Left kidney (tissue), 2 donors: ENCODE results near the gene SETD1A. TPM values are rescaled to one million over a fixed set of nuclear protein-coding genes. Genes with fewer than 3 reads are reported as not detected.

Source experiments
- DNase-seq: peaks from one replicate; pipeline ENCODE4 v3.0.0-alpha.2; 2013
- polyA plus RNA-seq: library from polyadenylated mRNA; unstranded; fragments of 120-200 nt; gene quantifications from one replicate; pipeline ENCODE4 v1.2.1, GENCODE V29; 2013; ENCODE audit not compliant: insufficient read length

The SETD1A gene
- polyA plus RNA-seq, 1 donor = 17.6 TPM

- no peak for DNase-seq
These were observed 63.0 kb downstream of the SETD1A start for GRCh38 chr16:31020536-31020935.

- no peak for DNase-seq
These were observed 65.1 kb downstream of the SETD1A start for GRCh38 chr16:31022544-31023251.

- no peak for DNase-seq
These were observed 65.7 kb downstream of the SETD1A start for GRCh38 chr16:31023252-31023602.

- no peak for DNase-seq
These were observed 66.2 kb downstream of the SETD1A start for GRCh38 chr16:31023627-31024226.

DNA sequence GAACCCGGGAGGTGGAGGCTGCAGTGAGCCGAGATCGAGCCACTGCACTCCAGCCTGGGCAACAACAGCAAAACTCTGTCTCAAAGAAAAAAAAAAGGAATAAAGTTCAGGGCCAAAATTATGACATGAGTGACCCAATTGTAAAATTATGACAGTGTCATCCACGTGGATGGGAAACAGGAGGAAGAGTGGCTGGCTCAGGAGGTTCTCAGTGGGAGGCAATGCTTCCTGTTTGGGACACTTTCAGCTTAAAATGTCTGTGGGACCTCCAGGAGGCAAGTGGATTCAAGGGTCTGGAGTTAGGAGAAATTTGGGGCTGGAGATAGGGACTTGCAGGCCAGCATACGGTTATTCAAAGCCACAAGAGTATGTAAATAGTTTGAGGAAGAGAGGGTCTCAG lies 67.8 kb downstream of the SETD1A start:
- no peak for DNase-seq

GRCh38 chr16:31029272-31029671 lies 71.7 kb downstream of the SETD1A start:
- no peak for DNase-seq

DNA sequence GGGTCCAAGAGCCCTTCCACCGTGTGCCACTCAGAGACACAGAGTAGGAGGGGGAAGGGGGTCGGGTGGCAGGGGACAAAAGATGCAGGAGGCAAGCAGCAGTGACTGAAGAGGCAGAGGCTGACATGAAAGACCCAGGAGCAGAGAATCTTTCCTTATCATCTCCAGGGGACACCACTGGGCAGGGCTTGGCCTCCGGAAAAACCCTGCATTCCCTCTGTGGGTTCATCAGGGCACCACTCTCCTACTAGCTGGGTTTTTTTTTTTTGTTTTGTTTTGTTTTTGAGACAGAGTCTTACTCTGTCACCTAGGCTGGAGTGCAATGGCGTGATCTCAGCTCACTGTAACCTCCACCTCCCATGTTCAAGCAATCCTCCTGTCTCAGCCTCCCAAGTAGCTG lies 73.7 kb downstream of the SETD1A start:
- no peak for DNase-seq

DNA sequence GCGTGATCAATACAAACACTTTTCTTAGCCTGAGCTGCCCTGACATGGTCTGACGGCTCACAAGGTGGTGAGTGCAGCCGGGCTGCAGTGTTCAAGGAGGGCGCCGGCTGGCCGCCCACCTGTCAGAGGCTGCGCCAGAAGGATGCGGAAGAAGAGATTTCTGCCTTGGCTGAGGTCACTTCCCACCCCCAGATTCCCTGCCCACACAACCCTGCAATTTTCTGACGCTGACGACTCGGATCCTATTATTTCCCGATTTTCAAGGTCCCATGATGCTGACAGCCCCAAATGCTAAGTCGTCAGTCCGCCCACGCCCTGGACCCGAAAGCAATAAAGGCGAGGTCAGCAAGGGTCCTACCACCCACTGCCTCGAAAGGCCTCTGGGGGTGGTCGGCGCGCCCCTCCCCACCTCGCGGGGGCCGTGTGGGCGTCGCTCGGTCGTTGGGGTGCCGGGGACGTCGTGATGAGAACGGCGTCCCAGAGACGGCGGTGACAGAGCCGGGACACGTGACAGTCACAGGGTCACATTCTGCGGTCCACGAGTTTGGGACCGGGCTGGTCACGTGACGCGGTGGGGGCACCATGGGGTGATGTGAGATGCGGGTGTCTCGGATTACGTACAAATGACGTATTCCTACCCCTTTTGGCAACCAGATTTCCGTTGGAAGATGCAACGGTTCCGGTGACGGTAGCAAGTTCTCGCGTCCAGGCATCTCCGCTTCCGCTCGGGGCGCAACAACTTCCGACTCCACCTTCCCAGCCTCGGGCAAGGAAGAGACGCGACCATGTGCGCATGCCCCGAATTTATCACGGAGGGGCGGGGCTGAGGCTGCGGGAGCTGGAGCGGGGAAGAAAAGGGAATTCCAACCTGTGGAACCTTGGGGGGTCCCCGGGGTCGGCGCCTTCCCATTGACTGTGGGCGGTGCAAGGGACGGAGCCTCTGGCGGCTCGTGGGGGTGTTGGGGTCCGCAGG lies 75.5 kb downstream of the SETD1A start, which contains the start of gene STX4:
Gene STX4, plus strand, starts transcription at position 823 of the 973 bp plus-strand sequence. CDS start 248 bp downstream, outside the sequence.
- DNase-seq = peak; percentile 96

GRCh38 chr16:31033709-31034492 lies 76.3 kb downstream of the SETD1A start:
- DNase-seq = peak; percentile 79

Other genes starting within 250 kb of the SETD1A start
- 39.8 TPM for gene PHKG2, start 209.3 kb upstream of the SETD1A start, polyA plus RNA-seq
- 8.8 TPM for gene CFAP119, start 195.7 kb upstream of the SETD1A start, polyA plus RNA-seq
- 121 TPM for gene RNF40, start 195.4 kb upstream of the SETD1A start, polyA plus RNA-seq
- 27.6 TPM for gene ZNF629, start 170.5 kb upstream of the SETD1A start, polyA plus RNA-seq
- 35.0 TPM for gene BCL7C, start 63.7 kb upstream of the SETD1A start, polyA plus RNA-seq
- gene CTF1, start 61.1 kb upstream of the SETD1A start, polyA plus RNA-seq = 6.4 TPM
- gene FBXL19, start 34.2 kb upstream of the SETD1A start, polyA plus RNA-seq = 16.9 TPM
- gene ORAI3, start 8.7 kb upstream of the SETD1A start, polyA plus RNA-seq = 17.2 TPM
- 6.7 TPM for gene HSD3B7, start 27.5 kb downstream of the SETD1A start, polyA plus RNA-seq
- gene STX1B, start 52.9 kb downstream of the SETD1A start, polyA plus RNA-seq = 2.5 TPM
- 38.6 TPM for gene STX4, start 75.8 kb downstream of the SETD1A start, polyA plus RNA-seq
- 5.1 TPM for gene ZNF668, start 116.5 kb downstream of the SETD1A start, polyA plus RNA-seq
- gene ZNF646, start 116.7 kb downstream of the SETD1A start, polyA plus RNA-seq = 10.3 TPM
- gene PRSS53, start 131.2 kb downstream of the SETD1A start, polyA plus RNA-seq = 1.3 TPM
- 58.1 TPM for gene VKORC1, start 137.0 kb downstream of the SETD1A start, polyA plus RNA-seq
- 33.6 TPM for gene BCKDK, start 150.6 kb downstream of the SETD1A start, polyA plus RNA-seq
- gene KAT8, start 159.9 kb downstream of the SETD1A start, polyA plus RNA-seq = 73.8 TPM
- gene PRSS8, start 178.0 kb downstream of the SETD1A start, polyA plus RNA-seq = 54.4 TPM
- gene PRSS36, start 192.3 kb downstream of the SETD1A start, polyA plus RNA-seq = 0.67 TPM
- 928 TPM for gene FUS, start 222.4 kb downstream of the SETD1A start, polyA plus RNA-seq
- 7.3 TPM for gene PYCARD, start 245.0 kb downstream of the SETD1A start, polyA plus RNA-seq